HG03159 (cell line): Measurements from ENCODE around the gene FGD3.
"Not testable (repeated sequence)": the region's sequence is repeated elsewhere in the genome, so short reads cannot be mapped to it uniquely, and the experiment has no call there.

Experiments
- ATAC-seq: cut with Tn5 transposase; IDR thresholded peaks from one replicate; pipeline ENCODE4 v1.9.1; 2021; ENCODE audit warnings: mild to moderate bottlenecking, moderate library complexity; ENCODE audit not compliant: unreplicated experiment

FGD3 gene

DNA sequence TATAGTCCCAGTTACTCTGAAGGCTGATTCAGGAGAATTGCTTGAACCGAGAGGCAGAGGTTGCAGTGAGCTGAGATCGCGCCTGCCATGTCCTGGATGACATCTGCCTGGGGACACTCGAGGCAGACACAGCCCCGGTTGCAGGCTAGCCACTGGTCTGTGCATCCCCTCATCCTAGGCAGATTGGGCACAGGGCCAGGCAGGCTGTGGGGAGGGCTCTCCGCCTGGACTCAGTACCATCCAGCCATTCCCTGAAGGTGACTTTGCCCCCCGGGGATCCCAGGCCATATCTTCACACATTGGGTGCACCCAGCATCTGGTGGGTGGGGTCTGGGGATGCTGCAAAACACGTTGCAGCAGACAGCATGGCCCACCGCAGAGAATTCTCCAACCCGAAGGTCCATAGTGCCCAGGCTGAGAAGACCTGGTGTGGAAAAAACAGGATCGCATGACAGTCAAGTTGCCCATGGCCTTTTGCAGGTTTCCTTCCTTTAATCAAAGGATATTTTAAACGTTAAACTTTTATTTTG lies 60.3 kb downstream of the FGD3 start:
- ATAC-seq: no peak

GRCh38 chr9:93008457-93008856 lies 61.1 kb downstream of the FGD3 start:
- no peak for ATAC-seq

DNA sequence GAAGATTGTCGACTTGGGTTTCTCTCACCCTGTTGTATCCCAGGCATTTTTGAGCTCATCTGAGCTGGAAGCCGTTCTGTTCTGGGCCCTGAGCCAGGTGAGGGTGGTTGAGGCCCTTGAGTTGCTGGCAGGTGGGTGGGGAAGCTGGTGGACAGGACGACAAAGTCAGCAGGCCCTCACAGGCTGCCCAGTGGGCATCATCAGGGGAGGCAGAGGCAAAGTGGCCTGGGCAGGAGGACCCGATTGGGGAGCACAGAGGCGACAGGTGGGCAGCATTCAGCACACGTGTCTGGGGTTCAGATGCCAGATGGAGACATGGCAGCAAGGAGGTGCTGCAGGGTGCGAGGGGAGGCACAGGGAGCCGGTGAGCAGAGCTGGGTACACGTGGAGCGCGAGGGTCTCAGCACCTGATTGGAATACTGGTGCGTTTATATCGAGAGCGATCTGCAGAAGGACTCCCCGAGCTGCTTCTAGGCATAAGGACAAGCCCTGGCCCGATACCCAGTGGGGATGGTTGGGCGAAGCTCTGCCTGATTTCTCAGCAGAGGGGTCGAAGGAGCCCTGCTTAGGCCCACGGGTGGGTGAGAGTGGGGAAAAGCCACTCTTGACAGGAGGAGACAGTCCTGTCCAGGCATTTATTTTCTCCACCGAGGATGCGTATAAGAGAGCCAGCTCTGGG lies 62.2 kb downstream of the FGD3 start:
- ATAC-seq: no peak

GRCh38 chr9:93010056-93010455 lies 62.7 kb downstream of the FGD3 start:
- ATAC-seq: no peak

DNA sequence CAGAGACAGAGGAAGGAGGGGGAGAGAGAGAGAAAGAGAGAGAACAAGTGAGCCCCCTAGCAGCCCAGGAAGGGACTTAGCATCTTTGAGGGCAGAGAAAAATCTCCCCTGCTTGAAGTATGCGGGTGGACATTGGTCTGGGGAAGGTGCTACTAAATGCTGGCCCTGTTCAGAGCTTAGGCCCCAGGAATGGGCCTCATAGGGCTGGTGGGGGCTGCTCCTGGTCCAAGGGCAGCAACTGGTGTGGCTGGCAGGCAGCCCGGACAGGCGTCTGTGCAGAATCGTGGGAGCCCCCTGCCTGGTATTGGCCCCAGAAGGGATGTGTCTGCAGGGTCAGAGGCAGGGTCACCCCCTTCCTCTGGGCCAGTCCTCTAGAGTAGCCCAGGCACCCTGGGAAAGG lies 63.4 kb downstream of the FGD3 start:
- no peak for ATAC-seq

DNA sequence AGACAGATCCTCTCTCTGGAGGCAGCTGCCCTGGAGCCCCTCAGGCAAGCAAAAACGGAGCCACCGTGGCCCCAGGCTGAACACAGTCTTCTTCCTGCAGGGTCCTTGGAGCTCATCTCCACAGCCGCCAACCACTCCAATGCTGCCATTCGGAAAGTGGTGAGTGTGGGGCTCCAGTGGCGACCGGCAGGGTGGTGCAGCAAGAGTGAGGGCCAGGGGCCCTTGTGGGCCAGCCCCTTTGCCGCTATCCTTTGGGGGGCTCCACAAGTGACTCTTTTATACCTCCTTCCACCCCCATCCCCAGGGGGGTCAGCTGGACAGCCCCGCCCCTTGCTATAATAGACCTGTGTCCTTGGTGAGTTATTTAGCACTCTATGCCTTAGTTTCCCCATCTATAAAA lies 63.8 kb downstream of the FGD3 start:
- ATAC-seq: no peak

DNA sequence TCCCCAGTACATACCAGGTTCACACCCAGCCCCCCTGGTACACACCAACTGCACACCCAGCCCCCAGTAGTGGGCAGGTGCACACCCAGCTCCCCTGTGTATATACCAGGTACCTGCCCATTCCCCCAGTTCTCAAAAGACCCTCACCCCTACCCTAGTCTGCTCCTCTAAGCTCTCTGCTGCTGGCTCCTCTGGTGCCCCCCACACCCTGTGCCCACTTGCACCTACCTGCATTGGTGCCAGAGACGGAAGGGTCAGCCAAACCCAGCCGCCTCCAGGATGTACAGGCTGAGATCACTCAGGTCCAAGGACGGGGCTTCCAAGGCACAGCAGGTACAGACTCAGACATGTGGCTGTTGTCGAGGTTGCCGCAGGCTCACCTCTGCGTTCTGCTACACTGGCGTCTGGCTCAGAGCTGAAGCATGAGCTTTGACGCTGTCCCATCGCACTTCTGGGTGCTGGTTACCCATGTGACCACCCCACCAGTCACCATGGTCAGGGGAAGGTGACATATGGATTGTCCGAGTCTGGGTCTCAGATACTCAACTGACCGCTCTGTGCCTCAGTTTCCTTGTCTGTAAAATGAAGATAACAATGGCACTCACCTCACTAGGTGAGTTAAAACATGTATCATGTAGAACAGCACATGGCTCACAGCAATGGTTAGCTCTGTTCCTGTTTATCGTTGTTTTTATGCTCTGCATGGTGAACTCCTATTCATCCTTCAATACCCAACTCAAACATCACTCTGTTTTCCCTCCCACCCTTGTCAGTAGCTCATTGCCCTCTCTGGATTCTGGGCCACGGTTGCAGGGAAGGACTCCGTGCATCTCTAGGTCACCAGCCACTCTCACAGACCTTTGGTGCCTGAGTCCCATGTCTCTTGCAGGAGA lies 65.9 kb downstream of the FGD3 start:
- no peak for ATAC-seq

GRCh38 chr9:93013856-93014582 lies 66.7 kb downstream of the FGD3 start:
- no peak for ATAC-seq

DNA sequence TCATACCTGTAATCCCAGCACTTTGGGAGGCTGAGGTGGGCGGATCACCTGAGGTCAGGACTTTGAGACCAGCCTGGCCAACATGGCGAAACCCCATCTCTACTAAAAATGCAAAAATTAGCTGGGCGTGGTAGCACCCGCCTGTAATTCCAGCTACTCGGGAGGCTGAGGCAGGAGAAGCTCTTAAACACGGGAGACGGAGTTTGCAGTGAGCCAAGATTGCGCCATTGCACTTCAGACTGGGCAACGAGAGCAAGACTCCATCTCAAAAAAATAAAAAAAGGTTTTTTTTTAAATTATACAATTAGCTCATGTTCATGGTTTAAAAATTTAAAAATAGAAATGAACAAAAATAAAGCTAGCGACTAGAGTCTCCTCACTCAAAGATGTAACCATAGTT lies 67.9 kb downstream of the FGD3 start:
- ATAC-seq: not testable (repeated sequence)

DNA sequence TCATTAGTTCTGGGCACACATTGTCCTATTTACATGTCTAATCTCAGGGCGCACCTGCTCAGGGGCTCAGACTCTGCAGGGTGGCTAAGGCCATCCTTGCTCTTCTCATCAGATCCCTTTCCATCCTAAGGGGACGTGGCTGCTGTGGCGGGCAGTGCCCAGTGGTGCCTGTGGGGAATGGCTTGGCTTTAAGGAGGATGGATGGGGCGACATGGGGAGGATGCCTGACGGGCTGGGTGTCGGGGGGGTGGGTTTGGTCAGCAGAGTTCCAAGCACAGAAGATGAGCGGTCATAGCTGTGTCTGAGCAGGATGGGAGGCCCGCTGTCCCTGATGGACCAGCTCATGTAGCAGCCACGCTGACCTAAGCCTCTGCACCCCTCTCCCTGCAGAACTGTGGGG lies 70.3 kb downstream of the FGD3 start:
- ATAC-seq: no peak

DNA sequence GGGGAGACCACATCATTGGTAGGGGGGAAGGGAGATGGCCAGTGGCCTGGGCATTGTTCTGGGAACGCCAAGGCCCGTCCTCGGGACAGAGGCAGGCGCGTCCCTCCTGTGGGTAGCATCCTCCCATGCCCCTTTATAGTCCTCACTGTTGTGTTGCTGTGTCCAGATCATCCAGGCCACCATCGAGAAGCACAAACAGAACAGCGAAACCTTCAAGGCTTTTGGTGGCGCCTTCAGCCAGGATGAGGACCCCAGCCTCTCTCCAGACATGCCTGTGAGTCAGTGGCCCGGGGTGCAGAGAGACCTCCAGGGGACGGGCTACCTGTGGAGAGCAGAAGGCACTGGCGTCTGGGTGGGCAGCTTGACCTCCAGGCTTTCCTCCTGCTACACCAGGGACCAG lies 72.8 kb downstream of the FGD3 start:
- no peak for ATAC-seq

DNA sequence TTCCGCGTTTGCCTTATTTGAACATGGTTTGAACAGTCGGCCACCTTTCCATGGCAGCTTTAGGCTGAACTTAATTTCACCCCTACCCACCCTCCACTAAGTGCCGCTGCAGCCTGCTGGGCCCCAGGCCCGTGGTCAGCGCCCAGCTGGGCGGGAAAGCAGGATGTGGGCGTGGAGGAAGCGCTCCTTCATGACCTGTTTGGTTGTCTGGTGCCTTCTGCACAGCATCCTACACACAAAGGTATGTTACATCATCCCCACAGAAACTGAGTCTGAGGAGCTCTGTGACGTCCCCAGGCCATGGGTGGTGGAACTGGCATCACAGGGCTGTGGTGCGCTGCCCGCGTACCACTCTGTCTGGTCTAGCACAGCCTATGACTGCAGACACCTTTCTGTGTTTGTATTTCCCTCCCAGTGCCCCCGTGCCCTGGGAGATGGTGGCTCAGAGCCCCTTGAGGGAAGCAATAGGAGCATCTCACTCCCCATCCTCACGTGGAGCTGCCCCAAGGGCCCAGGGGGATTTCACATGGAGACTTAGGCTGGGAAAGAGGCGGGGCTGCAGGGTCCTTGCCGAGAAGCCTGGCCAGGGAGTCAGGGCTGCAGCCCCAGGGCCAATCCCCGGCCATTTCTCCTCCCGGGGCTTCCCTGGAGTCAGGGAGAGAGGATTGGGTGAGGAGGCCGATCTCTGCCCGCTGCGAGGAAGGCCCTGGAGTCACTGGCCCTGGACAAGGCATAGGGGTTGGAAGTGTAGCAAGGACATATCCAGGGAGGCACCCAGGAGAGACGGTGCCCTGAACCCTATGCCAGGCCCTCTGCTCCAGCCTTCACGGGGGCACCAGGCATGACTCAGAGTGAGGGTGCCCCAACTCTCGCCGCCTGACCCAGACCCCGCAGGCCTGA lies 73.7 kb downstream of the FGD3 start:
- ATAC-seq: no peak

- no peak for ATAC-seq
Measured at GRCh38 chr9:93022066-93022465, 74.7 kb downstream of the FGD3 start.

DNA sequence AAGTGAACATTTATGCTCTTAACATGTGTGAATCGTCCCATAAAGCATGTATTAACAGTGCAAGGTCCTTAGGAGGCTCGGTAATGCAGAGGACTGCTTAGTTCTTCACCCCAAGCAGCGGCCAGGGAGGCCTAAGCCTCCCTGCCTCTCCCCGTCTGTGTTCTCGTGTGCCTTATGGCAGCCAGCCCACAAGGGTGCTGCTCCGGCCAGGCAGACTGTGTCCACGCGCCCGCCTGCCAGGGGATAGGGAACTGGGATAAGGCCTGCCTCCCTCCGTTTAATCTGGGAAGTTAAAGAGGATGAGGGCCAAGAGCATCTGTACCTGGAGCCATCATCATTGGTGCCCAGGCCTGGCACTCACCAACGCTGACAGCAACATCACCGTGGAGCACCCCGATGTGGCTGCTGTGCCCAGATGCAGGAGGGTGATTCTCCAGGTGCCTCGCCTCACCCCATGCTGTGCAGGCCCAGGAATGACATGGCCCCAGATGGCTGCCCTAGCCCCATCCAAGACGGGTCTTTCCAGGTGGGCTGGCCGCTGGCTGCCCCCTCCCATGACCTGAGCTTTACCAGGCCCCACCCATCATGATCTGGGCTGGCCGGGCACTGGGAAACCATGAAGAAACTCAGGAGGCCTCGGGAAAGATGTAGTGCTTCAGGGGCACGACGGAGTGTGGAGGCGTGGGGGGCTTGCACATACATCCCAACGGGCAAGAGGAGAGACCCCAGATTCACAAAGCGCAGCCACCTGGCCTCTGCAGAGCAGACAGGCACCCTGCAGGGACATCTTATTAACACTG lies 75.6 kb downstream of the FGD3 start:
- no peak for ATAC-seq

DNA sequence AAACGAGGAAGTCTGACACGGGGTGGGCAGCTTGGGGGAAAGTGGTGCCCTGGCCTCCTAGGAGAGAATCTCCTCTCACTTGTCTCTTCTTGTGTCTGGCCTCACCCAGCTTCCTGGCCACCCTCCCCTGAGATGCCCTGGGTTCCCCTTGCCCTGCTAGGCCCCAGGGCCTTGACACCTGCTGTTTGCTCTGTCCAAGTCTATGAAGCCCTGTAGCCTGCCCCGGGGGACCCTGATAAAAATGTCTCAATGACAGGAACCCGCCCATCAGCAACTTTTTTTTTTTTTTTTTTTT lies 76.1 kb downstream of the FGD3 start:
- ATAC-seq: no peak

DNA sequence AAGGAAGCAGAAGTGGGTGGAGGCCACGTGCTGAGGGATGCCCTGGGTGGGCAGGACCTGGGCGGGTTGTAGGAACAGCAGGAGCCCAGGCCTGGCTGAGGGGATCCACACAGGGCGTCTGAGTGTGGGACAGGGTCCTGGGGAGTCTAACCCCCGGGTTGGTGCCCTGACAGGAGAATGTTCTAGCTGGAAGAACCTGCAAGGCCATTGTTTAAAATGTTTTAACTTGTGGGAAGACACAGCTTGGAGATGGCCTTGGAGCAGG lies 77.3 kb downstream of the FGD3 start:
- ATAC-seq: no peak

GRCh38 chr9:93024986-93025630 lies 77.8 kb downstream of the FGD3 start:
- ATAC-seq: no peak

GRCh38 chr9:93025736-93026135 lies 78.4 kb downstream of the FGD3 start:
- no peak for ATAC-seq

DNA sequence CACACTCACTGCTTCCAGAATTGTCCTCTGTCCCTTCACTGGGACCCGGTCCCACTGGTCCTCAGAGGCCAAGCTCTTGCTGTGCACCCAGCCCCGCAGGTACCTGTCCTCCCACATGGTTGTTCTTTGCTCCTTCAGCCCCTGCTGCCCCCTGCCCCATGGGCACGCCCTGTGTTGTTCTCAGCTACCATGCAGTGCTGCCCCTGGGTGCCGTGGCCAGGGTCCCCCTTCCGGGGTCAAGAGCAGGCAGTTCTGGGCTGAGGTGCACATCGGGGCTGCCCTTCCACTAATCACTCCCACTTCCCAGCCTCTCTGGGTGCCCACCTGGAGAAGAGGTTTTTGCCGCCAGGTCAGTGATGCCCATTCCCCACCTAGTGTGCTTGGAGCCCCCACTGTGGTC lies 79.3 kb downstream of the FGD3 start:
- ATAC-seq: no peak

DNA sequence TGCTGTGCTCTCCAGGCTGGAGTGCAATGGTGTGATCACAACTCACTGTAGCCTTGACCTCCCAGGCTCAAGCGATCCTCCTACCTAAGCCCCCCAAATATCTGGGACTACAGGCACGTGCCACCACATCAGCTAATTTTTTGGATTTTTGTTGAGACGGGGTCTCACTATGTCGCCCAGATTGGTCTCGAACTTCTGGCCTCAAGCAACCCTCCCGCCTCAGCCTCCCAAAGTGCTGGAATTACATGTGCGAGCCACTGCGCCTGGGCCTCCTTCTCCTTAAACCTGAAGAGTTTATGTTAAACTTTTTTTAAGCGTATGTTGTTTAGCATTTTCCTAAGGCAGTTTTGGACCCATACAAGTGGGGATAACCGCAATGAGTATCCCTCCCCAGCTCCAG lies 80.4 kb downstream of the FGD3 start:
- ATAC-seq: no peak
